GM21786 (cell line): ENCODE data around the gene MAP2K7.
"Not testable (repeated sequence)": the region's sequence is repeated elsewhere in the genome, so short reads cannot be mapped to it uniquely, and the experiment has no call there.

ENCODE experiments used
- ATAC-seq: cut with Tn5 transposase; IDR thresholded peaks from one replicate; pipeline ENCODE4 v1.9.1; 2021; ENCODE audit not compliant: unreplicated experiment

The MAP2K7 gene

GRCh38 chr19:7883105-7883504, 20.6 kb upstream of the MAP2K7 start:
- ATAC-seq = no peak

DNA sequence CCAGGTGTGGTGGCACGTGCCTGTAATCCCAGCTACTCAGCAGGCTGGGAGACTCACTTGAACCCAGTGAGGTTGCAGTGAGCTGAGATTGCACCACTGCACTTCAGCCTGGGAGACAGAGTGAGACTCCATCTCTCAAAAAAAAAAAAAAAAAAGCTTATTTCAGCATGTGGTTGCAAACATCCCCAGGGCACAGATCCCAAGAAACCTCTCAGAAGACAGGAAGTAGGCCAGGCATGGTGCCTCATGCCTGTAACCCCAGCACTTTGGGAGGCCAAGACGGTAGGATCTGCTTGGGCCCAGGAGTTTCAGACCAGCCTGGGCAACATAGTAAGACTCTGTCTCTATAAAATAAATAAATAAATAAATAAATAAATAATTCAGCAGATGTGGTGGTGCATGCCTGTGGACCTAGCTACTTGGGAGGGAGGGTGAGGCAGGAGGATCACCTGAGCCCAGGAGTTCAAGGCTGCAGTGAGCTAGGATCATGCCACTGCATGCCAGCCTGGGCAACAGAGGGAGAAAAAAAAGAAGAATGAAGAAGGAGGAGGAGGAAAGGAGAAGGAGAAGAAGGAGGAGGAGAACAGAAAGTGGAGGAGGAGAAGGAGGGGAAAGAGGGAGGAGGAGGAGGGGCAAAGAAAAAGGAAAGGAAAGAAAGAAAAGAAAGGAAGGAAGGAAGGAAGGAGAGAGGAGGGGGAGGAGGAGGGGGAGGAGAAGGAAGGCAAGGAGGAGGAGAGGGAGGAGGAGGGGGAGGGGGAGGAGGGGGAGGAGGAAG, 19.7 kb upstream of the MAP2K7 start:
- ATAC-seq = no peak

DNA sequence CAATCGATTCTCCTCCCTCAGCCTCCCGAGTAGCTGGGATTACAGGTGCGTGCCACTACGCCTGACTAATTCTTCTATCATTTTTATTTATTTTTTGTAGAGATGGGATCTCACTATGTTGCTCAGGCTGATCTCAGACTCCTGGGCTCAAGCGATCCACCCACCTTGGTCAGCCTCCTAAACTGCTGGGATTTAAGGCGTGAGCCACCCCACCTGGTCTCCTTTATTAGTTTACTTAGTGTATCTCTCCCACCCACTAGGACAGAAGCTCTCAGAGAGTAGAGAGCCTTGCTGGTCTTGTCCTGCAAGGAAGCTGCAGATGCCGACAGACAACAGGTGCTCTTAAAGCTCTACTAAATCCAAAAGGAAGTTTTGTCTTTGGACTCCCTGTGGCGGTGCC, 17.9 kb upstream of the MAP2K7 start:
- no peak for ATAC-seq

DNA sequence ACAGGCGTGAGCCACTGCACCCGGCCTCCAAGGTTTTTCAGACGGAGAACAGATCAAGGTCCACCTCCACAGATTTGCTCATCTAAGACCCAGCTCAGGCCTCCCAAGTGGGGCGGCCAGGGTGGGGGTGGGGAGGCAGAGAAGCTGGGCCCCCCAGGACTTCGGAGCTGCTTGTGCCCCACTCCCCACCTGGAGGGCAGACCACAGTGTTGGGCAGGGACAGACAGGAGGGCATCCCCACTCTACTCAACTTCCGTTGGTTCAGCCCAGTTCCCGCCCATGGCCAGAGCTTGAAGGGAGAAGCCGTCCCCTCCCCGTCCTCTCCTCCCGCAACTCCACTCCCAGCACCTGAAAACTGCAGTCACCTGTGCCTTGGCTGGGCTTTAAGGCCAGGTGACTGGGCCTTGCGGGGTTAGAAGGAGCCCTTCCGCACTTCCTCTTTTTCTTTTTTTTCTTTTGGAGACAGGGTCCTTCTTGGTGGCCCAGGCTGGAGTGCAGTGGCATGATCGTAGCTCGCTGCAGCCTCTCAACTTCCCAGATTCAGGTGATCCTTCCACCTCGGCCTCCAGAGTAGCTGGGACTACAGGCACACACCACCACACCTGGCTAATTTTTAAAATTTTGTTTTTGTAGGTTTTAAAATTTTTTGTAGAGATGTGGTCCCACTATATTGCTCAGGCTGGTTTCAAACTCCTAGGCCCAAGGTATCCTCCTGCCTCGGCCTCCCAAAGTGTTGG, 16.1 kb upstream of the MAP2K7 start:
- ATAC-seq = no peak

DNA sequence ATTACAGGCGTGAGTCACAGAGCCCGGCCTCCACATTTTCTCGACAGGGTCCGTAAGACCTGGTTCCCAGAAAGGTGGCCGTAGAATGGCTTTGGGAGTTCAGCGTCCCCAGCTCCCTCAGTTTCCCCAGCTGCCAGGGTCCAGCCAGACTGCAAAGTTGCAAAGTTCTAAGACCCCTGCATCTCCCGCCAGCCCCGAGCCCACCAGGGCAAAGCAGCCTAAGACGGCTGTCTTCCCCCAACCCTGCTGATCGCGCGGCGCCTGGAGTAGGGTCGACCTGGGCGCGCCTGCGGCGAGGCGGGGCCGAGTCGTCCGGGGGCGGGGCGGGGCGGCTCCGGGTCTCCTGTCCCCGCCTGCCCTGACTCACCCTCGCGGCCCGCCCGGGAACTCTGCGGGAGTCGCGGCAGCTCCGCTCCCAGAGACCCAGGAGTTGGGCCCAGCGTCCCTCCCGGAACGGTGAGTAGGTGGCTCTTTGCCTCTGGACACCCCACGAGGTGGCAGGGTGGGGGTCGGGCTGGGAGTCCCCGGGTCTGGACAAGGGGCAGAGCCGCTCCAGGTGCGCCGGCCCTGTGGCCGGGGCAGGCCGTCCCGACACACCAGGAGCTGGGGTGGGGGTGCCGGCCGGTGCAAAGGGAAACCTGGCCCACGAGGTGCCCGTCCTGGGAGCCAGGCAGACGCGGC, 15.4 kb upstream of the MAP2K7 start, which contains the start of gene LRRC8E:
LRRC8E (plus strand) TSS at position 366 of the 681 bp plus-strand sequence. CDS start 7,094 bp downstream, outside the sequence.
- no peak for ATAC-seq

DNA sequence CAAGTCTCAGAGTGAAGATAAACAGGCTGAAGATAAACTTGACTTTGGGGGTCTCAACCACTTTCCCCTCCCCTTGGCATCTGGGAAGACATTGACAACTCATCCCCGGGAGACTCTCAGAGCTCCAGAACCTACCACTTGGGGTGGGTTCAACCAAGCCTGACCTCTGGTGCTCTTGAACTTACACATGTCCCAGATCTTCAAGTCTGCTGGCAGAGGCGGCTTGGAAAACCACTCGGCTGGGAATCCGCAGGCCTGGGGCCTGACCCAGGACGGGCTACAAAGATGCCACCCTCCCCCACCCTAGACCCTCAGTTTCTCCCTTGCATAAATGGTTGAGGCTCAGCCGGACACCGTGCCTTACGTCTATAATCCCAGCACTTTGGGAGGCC, 14.9 kb upstream of the MAP2K7 start:
- no peak for ATAC-seq

DNA sequence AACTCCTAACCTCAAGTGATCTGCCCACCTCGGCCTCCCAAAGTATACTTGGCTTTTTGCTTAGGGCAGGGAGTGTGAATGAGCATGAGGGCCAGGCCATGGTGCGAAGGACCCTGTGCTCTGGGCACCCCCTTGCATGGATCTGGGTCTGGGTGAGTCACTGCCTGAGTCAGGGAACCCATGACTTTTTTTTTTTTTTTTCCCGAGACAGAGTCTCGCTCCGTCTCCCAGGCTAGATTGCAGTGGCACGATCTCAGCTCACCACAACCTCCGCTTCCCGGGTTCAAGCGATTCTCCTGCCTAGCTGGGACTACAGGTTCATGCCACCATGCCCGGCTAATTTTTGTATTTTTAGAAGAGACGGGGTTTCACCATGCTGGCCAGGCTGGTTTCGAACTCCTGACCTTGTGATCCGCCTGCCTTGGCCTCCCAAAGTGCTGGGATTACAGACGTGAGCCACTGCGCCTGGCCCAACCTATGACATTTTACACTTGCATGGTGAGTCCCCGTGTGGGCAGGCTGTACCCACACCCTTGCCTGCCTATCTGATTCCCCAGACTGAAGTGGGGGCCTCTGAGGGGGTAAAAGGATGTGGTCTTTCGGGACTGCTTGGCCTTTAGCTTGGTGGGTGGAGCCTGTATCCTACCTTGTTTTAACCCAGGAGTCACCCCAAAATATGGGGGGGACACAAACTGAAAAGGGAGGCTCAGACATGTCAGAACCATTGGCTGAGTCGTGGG, 10.1 kb upstream of the MAP2K7 start:
- ATAC-seq = not testable (repeated sequence)

DNA sequence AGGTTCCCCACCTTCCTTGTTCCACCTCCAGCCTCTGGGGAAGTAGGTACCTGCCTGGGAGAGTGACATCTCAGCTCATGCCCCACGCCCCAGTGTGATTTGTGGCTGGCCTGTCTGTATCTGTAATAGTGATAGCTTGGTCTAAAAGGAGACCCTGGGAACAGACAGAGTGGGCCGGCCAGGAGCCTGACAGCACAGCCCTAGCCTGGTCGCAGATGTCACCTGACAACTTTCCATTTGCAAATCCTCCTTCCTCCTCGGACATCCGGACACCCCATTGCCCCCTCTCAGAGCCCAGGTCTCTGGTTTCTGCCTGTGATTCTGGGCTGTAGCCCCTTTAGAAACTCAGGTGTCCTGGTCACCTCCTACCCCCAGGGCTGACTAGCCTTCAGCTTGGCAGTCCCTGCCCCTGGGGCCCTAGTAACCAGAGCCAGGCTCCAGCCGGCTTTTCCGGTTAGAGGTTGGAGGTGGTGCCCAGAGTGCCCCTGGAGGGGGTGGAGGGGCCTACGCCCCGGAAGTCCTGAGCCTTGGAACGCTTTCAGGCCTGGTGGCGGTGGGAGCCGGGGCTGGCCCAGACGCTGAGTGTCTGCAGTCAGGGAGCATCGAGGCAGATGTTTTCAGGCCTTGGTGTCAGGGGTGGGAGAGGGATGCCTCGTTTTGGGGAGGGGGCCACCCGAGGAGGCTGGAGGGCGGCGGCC, 8.9 kb upstream of the MAP2K7 start:
- no peak for ATAC-seq

DNA sequence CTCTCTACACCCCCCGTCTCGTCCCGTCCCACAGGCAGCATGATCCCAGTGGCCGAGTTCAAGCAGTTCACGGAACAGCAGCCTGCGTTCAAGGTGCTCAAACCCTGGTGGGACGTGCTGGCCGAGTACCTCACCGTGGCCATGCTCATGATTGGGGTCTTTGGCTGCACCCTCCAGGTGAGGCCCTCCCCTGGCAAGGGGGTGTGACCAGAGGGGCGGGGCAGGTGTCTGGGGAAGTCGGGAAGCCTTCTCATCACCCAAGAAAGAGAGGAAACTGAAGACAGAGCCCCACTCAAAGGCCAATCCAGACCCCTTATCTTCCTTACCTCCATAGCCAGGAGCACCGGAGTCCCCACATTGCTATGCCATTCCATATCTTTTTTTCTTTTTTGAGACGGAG, 8.1 kb upstream of the MAP2K7 start:
- ATAC-seq = no peak

- no peak for ATAC-seq
Measured at GRCh38 chr19:7897292-7897691, 6.4 kb upstream of the MAP2K7 start.

- ATAC-seq = no peak
Measured at GRCh38 chr19:7898967-7899366, 4.7 kb upstream of the MAP2K7 start.

GRCh38 chr19:7899751-7900378, 3.8 kb upstream of the MAP2K7 start:
- ATAC-seq = no peak

DNA sequence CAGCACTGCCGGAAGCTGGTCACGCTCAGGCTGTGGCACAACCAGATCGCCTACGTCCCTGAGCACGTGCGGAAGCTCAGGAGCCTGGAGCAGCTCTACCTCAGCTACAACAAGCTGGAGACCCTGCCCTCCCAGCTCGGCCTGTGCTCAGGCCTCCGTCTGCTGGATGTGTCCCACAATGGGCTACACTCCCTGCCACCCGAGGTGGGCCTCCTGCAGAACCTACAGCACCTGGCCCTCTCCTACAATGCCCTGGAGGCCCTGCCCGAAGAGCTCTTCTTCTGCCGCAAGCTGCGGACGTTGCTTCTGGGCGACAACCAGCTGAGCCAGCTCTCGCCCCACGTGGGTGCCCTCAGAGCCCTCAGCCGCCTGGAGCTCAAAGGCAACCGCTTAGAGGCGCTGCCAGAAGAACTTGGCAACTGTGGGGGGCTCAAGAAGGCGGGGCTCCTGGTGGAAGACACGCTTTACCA, 3.2 kb upstream of the MAP2K7 start:
- no peak for ATAC-seq

DNA sequence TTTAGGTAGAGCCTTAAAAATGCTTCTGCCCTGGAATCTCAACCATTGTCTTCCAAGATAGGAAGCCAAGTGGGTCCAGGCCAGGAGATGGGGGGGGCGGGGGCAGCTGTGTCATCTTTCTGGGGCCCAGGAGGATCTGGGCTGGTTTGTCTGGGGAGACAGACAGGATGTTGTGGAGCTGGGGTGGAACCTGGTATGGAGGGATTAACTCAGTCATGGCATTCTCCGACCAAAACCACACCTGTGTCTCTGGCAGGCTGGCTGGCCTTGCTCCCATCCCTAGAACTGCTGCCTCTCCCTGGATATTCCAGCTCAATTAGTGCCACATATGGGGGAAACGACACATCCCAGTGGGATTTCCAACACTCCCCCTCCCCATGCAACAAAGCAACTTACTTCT, 2.7 kb upstream of the MAP2K7 start:
- no peak for ATAC-seq

GRCh38 chr19:7901337-7901736, 2.3 kb upstream of the MAP2K7 start:
- no peak for ATAC-seq

GRCh38 chr19:7902796-7903243, 857 bp upstream of the MAP2K7 start:
- no peak for ATAC-seq

- no peak for ATAC-seq
Measured at GRCh38 chr19:7904074-7905020, 670 bp downstream of the MAP2K7 start.

GRCh38 chr19:7905268-7905667, 1.6 kb downstream of the MAP2K7 start:
- no peak for ATAC-seq

DNA sequence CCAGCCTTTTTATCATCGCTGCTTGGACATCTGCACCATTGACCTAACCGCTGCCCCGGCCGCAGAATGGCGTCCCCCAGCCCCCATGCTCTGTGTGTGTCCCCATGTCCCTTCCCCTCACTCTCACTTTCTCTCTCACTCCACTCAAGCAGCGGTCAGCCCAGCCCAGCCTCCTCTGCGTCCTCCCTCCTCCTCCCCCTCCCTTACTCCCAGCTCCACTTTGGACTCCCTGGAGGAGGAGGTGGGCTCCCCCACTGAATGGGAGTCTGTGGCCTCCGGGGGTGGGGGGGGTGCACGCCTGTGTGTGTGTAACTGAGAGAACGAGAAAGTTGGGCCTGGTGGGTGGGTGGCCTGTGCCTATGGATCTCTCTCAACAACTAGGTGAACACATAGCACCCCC, 2.2 kb downstream of the MAP2K7 start:
- no peak for ATAC-seq
